Pancreas (tissue), 10 donors: ENCODE data around the gene EML1. TPM values are rescaled to one million over a fixed set of nuclear protein-coding genes. Genes with fewer than 3 reads are reported as not detected.

Experiments
- ATAC-seq, 4 donors: fragments of 200-7000 bp; cut with Tn5 transposase; one replicate each; pipeline versions ENCODE4 v1.8.0 to v1.9.1; 2020; ENCODE audit warnings: mild to moderate bottlenecking in 4 of 4, moderate library complexity in 4 of 4
- DNase-seq, 6 donors: peaks; one replicate each; pipeline ENCODE4 v3.0.0-alpha.2; 2020
- FAIRE-seq: peaks from 2 replicates; lab custom pipeline; 2012; peaks lifted over from hg19 to GRCh38; lab: Jason Lieb, UNC
- H3K27ac ChIP-seq, 4 donors: fragments of 200-600 bp; sonication (generic); 1 replicate in 3 of 4; 2 replicates in 1 of 4; pipeline versions ENCODE4 v1.5.0 to v1.8.0; 2020
- H3K27me3 ChIP-seq, 4 donors: fragments of 200-600 bp; one replicate each; pipeline ENCODE4 v1.8.0; 2021
- H3K36me3 ChIP-seq, 3 donors: fragments of 200-600 bp; sonication (generic) in 1 of 3; one replicate each; pipeline versions ENCODE4 v1.5.0 to v1.8.0; 2020 to 2021
- H3K4me1 ChIP-seq, 3 donors: fragments of 200-600 bp; one replicate each; pipeline ENCODE4 v1.8.0; 2021
- H3K4me3 ChIP-seq, 4 donors: fragments of 200-600 bp; sonication (generic) in 2 of 4; one replicate each; pipeline versions ENCODE4 v1.5.0 to v1.8.0; 2020 to 2021
- H3K9me3 ChIP-seq, 4 donors: fragments of 200-600 bp; one replicate each; pipeline ENCODE4 v1.8.0; 2021
- WGBS, 2 donors: extraction: QIAGEN DNeasy Blood & Tissue Kit; methylation state at CpG; one replicate each; pipeline ENCODE4 v1.1.7; 2013; 5-methylcytosine and 5-hydroxymethylcytosine counted together
- intact Hi-C, 3 donors: fragments of 100-400 bp; cut with DNase I; formaldehyde crosslinking; loops; one replicate each; pipeline versions ENCODE4 v1.11.1 to v1.14.2; 2022
- polyA plus RNA-seq, 2 donors: library from polyadenylated mRNA; stranded (reverse); fragments of 200-250 nt; gene quantifications; one replicate each; pipeline ENCODE4 v1.2.3, GENCODE V29; 2013
- total RNA-seq, 6 donors: library from RNA; stranded (reverse); fragmentation: NEBNext Ultra II Directional in 4 of 6; extraction: Animal tissue kit (Norgen Biotek cat#: 25700) in 4 of 6; gene quantifications; one replicate each; pipeline versions ENCODE4 v1.2.1 to v1.2.4, GENCODE V29; 2021 to 2023
- TF ChIP-seq, protein P1 (sequence below), 4 donors: fragments of 200-600 bp; sonication (generic) in 3 of 4; IDR thresholded peaks; one replicate each; pipeline versions ENCODE4 v1.5.0 to v1.8.0; 2021; ENCODE audit warnings: antibody characterized with exemption in 4 of 4
- donor health status: healthy with polysubstance abuse.
- donor health status: DM: no; HTN: no; CAD: no; lungs with moderate emphysema.
- donor health status: DM: no; HTN: no; CAD: no.
- donor health status: control.
- donor health status: control.
- donor health status: Bipolar disorder and iron deficiency.
- donor health status: DM: yes; HTN: yes; CAD: no.
- donor health status: DM: no; HTN: no; CAD: no.
- donor health status: DM: no; HTN: no; CAD: no.
- donor health status: DM: yes; HTN: yes; CAD: no.

The EML1 gene
- total and polyA plus RNA-seq, 8 donors, result 3.8 to 13.4 (median 9.7) TPM

DNA sequence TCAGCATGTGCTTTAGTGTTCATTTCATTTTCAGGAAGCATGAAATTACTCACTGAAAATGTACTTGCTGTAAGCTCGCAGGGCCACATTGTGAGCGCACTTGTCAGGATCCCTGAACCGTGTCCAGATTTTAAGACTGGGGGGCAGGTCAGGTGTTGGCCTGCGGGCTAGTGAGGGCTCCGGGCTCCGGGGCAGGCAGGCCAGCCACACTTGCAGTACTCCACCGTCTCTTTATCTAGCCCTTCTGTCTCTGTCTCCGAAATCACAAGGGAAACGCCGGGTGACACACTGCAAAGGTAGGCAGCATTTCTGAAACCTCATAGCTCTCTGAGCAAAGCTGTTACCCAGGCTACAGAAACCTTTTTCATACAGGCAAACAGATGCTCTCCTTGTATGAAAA lies 98.7 kb downstream of the EML1 start:
- WGBS, 2 donors, result 90 to 92% methylated on average over 10 of the region's 10 CpGs
- Histone ChIP-seq H3K4me3 (no peak overlapping the region), H3K27me3 (no peaks in the 10 kb centered on the region), H3K27ac (no peak overlapping the region), H3K36me3 (no peaks in the 10 kb centered on the region), H3K9me3 (no peaks in the 10 kb centered on the region), H3K4me1 (no peaks in the 10 kb centered on the region)
- intact Hi-C loops, result no loop called here
- no peak for DNase-seq
- no peak for ATAC-seq
- TF ChIP-seq, protein P1, sequence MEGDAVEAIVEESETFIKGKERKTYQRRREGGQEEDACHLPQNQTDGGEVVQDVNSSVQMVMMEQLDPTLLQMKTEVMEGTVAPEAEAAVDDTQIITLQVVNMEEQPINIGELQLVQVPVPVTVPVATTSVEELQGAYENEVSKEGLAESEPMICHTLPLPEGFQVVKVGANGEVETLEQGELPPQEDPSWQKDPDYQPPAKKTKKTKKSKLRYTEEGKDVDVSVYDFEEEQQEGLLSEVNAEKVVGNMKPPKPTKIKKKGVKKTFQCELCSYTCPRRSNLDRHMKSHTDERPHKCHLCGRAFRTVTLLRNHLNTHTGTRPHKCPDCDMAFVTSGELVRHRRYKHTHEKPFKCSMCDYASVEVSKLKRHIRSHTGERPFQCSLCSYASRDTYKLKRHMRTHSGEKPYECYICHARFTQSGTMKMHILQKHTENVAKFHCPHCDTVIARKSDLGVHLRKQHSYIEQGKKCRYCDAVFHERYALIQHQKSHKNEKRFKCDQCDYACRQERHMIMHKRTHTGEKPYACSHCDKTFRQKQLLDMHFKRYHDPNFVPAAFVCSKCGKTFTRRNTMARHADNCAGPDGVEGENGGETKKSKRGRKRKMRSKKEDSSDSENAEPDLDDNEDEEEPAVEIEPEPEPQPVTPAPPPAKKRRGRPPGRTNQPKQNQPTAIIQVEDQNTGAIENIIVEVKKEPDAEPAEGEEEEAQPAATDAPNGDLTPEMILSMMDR (IDR thresholded peaks at IDR 0.05), result no peak
- FAIRE-seq, result no peak

DNA sequence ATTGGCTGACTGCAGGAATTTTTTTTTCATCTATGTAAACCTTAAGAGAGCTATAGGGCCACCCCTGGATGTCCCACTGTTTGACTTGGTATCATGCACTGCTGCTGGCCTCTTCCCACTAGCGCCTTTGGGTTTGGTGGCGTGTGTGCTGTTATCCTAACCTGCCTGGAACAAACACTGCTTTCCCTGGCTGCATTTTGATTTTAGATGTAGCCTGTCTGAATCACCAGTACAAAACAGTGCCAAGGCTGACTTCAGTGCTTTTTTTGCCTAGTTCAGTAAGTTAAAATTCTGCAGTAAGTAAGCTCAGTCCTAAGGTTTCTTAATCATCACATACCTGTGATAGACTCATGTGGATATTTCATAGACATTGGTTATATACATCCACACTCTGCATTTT lies 99.2 kb downstream of the EML1 start:
- ATAC-seq (no peak), FAIRE-seq (no peak), DNase-seq (no peak)
- no peaks in the 10 kb centered on the region for H3K36me3 ChIP-seq
- TF ChIP-seq, protein P1 (IDR thresholded peaks at IDR 0.05), result no peak
- WGBS, 2 donors, result 85 to 91% methylated on average over 2 of the region's 2 CpGs
- H3K9me3 ChIP-seq, result no peaks in the 10 kb centered on the region
- H3K27ac ChIP-seq, result no peak overlapping the region
- no peak overlapping the region for H3K4me3 ChIP-seq
- no peaks in the 10 kb centered on the region for H3K4me1 ChIP-seq
- intact Hi-C loops, result no loop called here
- no peaks in the 10 kb centered on the region for H3K27me3 ChIP-seq

DNA sequence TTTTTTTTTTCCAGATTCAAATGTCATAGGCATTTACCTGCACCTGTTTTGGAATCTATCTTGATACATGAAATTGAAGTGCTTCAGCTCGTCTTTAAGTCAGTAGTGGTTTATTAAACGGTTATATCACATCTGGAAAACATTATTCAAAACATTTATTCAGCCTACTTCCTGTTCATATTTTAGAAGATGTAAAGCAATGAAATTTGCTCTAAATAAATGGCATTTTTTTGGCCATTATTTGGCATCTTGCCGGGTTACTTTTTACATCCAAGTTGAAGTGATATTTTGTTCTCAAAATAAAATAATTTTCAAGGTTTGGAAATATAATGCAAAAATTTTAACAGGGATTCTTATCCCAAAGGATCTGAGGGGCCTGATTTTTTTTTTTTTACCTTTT lies 103.1 kb downstream of the EML1 start:
- 63 to 69% methylated on average over 3 of the region's 3 CpGs for WGBS, 2 donors
- intact Hi-C loops, result no loop called here

DNA sequence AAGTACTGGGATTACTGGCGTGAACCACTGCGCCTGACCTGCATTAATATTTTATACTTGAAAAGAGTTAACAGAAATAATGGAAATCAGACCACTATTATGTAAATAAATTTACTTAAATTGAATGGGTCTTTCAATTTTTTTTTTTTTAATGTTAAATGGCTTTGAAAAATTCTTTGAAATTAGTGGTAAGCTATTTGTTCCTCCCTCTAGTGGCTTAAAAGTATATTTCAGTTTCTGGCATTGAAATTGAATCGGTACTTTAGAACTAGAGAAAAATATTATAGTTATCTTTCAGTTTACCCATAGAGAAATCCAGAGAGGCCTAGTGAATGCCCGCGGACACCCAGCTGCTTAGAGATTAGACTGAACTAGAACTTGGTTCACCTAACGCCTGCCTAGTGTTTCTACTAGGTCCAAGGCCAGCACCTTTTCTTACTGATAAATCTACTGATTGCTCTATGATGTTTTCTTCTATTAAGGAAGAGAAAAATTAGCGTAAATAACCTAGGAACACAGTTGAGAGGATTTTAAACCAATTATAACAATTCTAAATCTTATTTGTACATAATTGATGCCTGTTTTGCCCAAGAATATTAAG lies 106.5 kb downstream of the EML1 start:
- WGBS, 2 donors, result 56 to 60% methylated on average over 7 of the region's 7 CpGs
- H3K9me3 ChIP-seq, result no peaks in the 10 kb centered on the region
- H3K27me3 ChIP-seq, result no peaks in the 10 kb centered on the region
- H3K4me3 ChIP-seq, result no peak overlapping the region
- H3K36me3 ChIP-seq, result peaks cover 0 to 8% (median 0%) of the 10 kb centered on the region in 3 donors
- TF ChIP-seq, protein P1 (IDR thresholded peaks at IDR 0.05), result peak in 3 of 4 donors; percentile 32 to 59 (median 53)
- intact Hi-C loops, result no loop called here
- DNase-seq, result no peak
- peaks cover 0 to 1% (median 0%) of the 10 kb centered on the region in 3 donors for H3K4me1 ChIP-seq
- no peak overlapping the region for H3K27ac ChIP-seq
- no peak for FAIRE-seq
- peak in 2 of 4 donors; percentile 52 to 55 for ATAC-seq

More for the DNA sequence above, 103.1 kb downstream of the EML1 start:
- Histone ChIP-seq H3K27ac (no peak overlapping the region), H3K4me1 (no peaks in the 10 kb centered on the region), H3K4me3 (no peak overlapping the region), H3K27me3 (no peaks in the 10 kb centered on the region), H3K9me3 (no peaks in the 10 kb centered on the region), H3K36me3 (peaks cover 0 to 7% (median 0%) of the 10 kb centered on the region in 3 donors)
- FAIRE-seq (no peak), ATAC-seq (no peak), DNase-seq (no peak)
- TF ChIP-seq, protein P1 (IDR thresholded peaks at IDR 0.05), result no peak

DNA sequence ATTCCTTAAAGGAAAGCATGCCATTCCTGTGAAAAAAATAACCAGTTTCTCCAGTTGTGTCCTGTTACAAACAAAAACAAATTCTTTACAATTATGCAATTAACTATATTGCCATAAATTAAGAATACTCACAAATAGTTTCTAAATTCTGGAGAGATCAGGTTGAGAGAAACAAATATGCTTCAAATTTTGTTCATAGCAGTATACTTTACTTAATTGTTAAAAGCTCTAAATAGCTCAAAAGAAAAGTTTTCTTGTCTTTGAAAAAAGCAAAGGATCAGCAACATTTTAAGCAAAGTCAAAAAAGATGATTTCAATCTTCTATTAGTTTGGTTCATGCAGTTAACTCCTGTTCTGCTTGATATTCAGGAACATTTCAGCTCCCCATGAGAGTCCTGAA lies 109.7 kb downstream of the EML1 start:
- Histone ChIP-seq H3K27ac (no peak overlapping the region), H3K4me3 (no peak overlapping the region), H3K27me3 (no peaks in the 10 kb centered on the region), H3K36me3 (peaks cover 0 to 8% (median 0%) of the 10 kb centered on the region in 3 donors), H3K4me1 (peaks cover under 1 to 10% (median 4%) of the 10 kb centered on the region in 3 donors), H3K9me3 (no peaks in the 10 kb centered on the region)
- TF ChIP-seq, protein P1 (IDR thresholded peaks at IDR 0.05), result no peak
- no peak for DNase-seq
- no peak for FAIRE-seq
- intact Hi-C loops, result no loop called here
- no peak for ATAC-seq
